OCI-LY3 (cell line): ENCODE measurements around the gene BPIFB2.

Experiments
- H2AFZ ChIP-seq: fragments of 200-600, 300-600 bp; shearing (Covaris generic); 2 replicates; pipeline ENCODE4 v1.6.0; 2014; ENCODE audit warnings: antibody characterized with exemption, low read depth, low read length
- H3K27ac ChIP-seq: fragments of 200-600, 300-600 bp; sonication (generic); 2 replicates; pipeline ENCODE4 v1.5.1; 2014; ENCODE audit warnings: mild to moderate bottlenecking, low read length, moderate library complexity, mixed read lengths
- H3K27me3 ChIP-seq: fragments of 200-600, 300-600 bp; sonication (generic); 2 replicates; pipeline ENCODE4 v1.6.1; 2014; ENCODE audit warnings: low read depth, low read length, mixed read lengths
- H3K36me3 ChIP-seq: fragments of 200-600, 300-600 bp; sonication (generic); replicated peaks from 2 replicates; pipeline ENCODE3; 2014; ENCODE audit warnings: low read depth, low read length, mixed read lengths
- H3K4me1 ChIP-seq: fragments of 300-600, 200-600 bp; sonication (generic); 2 replicates; pipeline ENCODE4 v1.6.1; 2014; ENCODE audit warnings: low read length, mixed read lengths
- H3K4me2 ChIP-seq: fragments of 200-600, 300-600 bp; sonication (generic); 2 replicates; pipeline ENCODE4 v1.6.1; 2014; ENCODE audit warnings: low read length, mixed read lengths
- H3K4me3 ChIP-seq: fragments of 300-600, 200-600 bp; sonication (generic); 2 replicates; pipeline ENCODE4 v1.5.1; 2014; ENCODE audit warnings: antibody characterized with exemption, mild to moderate bottlenecking, low read length, moderate library complexity
- H3K79me2 ChIP-seq: fragments of 300-600, 200-600 bp; shearing (Covaris generic); 2 replicates; pipeline ENCODE4 v1.6.1; 2014; ENCODE audit warnings: mild to moderate bottlenecking, low read length, mixed read lengths
- H3K9ac ChIP-seq: fragments of 300-600, 200-600 bp; shearing (Covaris generic); 2 replicates; pipeline ENCODE4 v1.6.0; 2014; ENCODE audit warnings: mild to moderate bottlenecking, low read length, moderate library complexity
- H3K9me3 ChIP-seq: fragments of 200-600, 300-600 bp; shearing (Covaris generic); 2 replicates; pipeline ENCODE4 v1.6.1; 2014; ENCODE audit warnings: low read length, mixed read lengths; ENCODE audit not compliant: insufficient read depth
- H4K20me1 ChIP-seq: fragments of 200-600, 300-600 bp; sonication (generic); 2 replicates; pipeline ENCODE4 v1.6.1; 2016; ENCODE audit warnings: low read length, mixed read lengths; ENCODE audit not compliant: insufficient read depth
- EZH2phosphoT487 ChIP-seq: fragments of 200-600 bp; shearing (Covaris generic); IDR thresholded peaks from 2 replicates; pipeline ENCODE4 v1.6.1; 2018; ENCODE audit warnings: antibody characterized with exemption, mixed run types, low read depth
- TF ChIP-seq, protein P1 (sequence below): fragments of 200-600, 300-600 bp; sonication (generic); IDR thresholded peaks from 2 replicates; pipeline ENCODE4 v1.5.1; 2014; ENCODE audit warnings: antibody characterized with exemption, low read length, low read depth

BPIFB2 gene

DNA sequence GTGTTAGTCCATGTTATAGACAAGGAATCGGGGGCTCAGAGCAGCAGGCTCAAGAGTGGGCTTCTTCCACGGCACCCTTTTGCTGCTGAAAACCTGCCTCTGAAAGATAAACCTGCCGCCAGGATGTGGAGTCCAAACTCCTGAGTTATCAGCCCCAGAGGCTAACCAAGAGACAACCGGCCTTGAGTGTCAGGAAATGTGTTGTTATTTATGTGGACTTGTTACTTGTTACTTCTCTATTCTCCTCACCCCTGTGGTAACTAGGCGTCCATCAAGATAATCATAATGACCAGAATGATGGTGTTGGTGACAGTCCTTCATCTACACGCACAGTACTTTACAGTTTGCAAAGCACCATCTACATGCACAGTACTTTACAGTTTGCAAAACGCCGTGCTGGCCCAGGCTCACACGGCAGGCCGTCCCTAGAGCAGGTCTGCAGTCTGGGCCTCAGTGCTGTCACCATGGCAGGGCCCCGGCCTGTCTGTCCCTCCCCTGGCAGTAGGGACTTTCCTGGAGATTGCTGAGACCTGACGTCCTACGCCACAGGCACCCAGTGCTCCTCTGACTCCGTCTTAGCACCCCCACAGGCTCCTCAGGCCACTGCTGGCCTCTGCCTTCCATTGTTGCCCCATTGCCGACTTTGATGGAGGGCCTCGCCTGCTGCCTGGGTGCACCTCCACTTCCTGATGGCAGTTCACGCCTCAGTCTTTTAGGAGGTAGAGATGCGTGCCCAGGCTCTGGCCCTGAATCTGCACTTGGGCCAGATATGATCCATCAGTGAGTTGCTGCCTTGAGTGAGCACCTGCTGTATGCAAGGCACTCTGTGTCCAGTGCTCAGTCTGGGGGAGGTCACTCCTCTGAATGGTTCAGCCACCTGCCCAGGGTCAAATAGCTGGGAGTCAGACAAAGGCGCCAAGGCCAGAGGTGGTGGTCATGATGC lies 62.9 kb downstream of the BPIFB2 start:
- no peak overlapping the region for H3K4me2 ChIP-seq
- H3K9me3 ChIP-seq = no peaks in the 10 kb centered on the region
- no peaks in the 10 kb centered on the region for H3K4me1 ChIP-seq
- H3K27ac ChIP-seq = no peak overlapping the region
- H3K79me2 ChIP-seq = no peaks in the 10 kb centered on the region
- peaks cover 25% of the 10 kb centered on the region for H3K27me3 ChIP-seq
- no peaks in the 10 kb centered on the region for H3K36me3 ChIP-seq
- H3K4me3 ChIP-seq = no peak overlapping the region
- no peak overlapping the region for H3K9ac ChIP-seq
- no peak overlapping the region for H2AFZ ChIP-seq
- no peaks in the 10 kb centered on the region for H4K20me1 ChIP-seq
- TF ChIP-seq, protein P1, sequence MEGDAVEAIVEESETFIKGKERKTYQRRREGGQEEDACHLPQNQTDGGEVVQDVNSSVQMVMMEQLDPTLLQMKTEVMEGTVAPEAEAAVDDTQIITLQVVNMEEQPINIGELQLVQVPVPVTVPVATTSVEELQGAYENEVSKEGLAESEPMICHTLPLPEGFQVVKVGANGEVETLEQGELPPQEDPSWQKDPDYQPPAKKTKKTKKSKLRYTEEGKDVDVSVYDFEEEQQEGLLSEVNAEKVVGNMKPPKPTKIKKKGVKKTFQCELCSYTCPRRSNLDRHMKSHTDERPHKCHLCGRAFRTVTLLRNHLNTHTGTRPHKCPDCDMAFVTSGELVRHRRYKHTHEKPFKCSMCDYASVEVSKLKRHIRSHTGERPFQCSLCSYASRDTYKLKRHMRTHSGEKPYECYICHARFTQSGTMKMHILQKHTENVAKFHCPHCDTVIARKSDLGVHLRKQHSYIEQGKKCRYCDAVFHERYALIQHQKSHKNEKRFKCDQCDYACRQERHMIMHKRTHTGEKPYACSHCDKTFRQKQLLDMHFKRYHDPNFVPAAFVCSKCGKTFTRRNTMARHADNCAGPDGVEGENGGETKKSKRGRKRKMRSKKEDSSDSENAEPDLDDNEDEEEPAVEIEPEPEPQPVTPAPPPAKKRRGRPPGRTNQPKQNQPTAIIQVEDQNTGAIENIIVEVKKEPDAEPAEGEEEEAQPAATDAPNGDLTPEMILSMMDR = no peak
- TF ChIP-seq EZH2phosphoT487 = no peak

DNA sequence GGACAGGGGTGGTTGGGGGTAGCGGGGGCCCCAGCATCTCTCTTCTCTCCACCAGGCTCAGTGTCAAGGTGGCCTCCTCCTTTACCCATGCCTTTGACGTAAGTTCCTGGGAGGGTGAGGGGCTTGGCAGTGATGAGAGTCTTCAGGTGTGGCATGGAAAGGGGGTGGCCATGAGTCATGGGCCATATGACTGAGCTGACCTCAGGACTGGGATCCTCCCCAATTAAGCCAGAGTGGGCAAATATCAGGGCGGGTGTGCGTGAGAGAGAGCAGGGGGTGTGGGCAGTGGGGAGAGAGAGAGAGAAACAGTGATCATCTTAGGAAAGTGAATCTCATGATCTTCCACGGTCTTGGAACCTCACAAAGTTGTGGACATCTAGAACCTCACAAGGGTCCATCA lies 63.7 kb downstream of the BPIFB2 start:
- H3K9ac ChIP-seq = no peak overlapping the region
- TF ChIP-seq, protein P1 = no peak
- no peak for TF ChIP-seq EZH2phosphoT487
- H3K9me3 ChIP-seq = no peaks in the 10 kb centered on the region
- peaks cover 33% of the 10 kb centered on the region for H3K27me3 ChIP-seq
- H3K27ac ChIP-seq = no peak overlapping the region
- no peak overlapping the region for H3K4me3 ChIP-seq
- H3K4me1 ChIP-seq = no peaks in the 10 kb centered on the region
- no peaks in the 10 kb centered on the region for H3K36me3 ChIP-seq
- H4K20me1 ChIP-seq = no peaks in the 10 kb centered on the region
- H3K79me2 ChIP-seq = no peaks in the 10 kb centered on the region
- no peak overlapping the region for H2AFZ ChIP-seq
- no peak overlapping the region for H3K4me2 ChIP-seq

DNA sequence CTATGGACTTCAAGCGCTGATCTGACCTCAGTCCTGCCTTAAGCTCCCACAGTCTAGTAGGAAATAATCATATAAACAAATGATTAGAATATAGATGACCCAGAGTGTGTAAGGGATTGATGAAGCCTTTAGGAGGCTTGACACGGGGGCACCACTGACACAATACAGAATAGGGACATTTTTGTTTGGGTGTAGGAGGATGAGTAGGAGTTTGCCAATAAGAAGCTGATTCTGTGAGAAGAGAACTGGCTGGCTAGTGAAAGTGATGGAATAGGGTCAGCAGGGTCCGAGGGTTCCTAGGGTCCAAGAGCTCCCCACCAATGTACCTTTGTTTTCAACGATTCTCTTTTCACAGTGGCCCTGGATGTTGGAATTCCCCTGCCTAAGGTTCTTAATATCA lies 64.9 kb downstream of the BPIFB2 start:
- Histone ChIP-seq H3K27ac (no peak overlapping the region), H2AFZ (no peak overlapping the region), H3K9me3 (no peaks in the 10 kb centered on the region), H4K20me1 (no peaks in the 10 kb centered on the region), H3K9ac (no peak overlapping the region), H3K4me2 (no peak overlapping the region), H3K4me1 (no peaks in the 10 kb centered on the region), H3K79me2 (no peaks in the 10 kb centered on the region), H3K4me3 (no peak overlapping the region), H3K27me3 (peaks cover 38% of the 10 kb centered on the region), H3K36me3 (no peaks in the 10 kb centered on the region)
- TF ChIP-seq, protein P1 = no peak
- no peak for TF ChIP-seq EZH2phosphoT487

- H3K4me1 ChIP-seq = no peaks in the 10 kb centered on the region
- no peaks in the 10 kb centered on the region for H3K9me3 ChIP-seq
- TF ChIP-seq, protein P1 = no peak
- no peak for TF ChIP-seq EZH2phosphoT487
- no peak overlapping the region for H3K27ac ChIP-seq
- H3K27me3 ChIP-seq = peaks cover 39% of the 10 kb centered on the region
- no peaks in the 10 kb centered on the region for H3K36me3 ChIP-seq
- H3K79me2 ChIP-seq = no peaks in the 10 kb centered on the region
- H3K4me3 ChIP-seq = no peak overlapping the region
- no peak overlapping the region for H2AFZ ChIP-seq
- H4K20me1 ChIP-seq = no peaks in the 10 kb centered on the region
- no peak overlapping the region for H3K4me2 ChIP-seq
- H3K9ac ChIP-seq = no peak overlapping the region
Observed at GRCh38 chr20:33072813-33073212, 65.3 kb downstream of the BPIFB2 start.
